Omental fat pad (tissue), 4 donors: ENCODE data around the gene CLSTN2. TPM values are rescaled to one million over a fixed set of nuclear protein-coding genes. Genes with fewer than 3 reads are reported as not detected.

ENCODE experiments used
- ATAC-seq: fragments of 150-250 bp; one replicate; pipeline ENCODE4 v1.9.1; 2016; ENCODE audit warnings: mild to moderate bottlenecking, moderate library complexity; ENCODE audit not compliant: low FRiP score
- DNase-seq: peaks from one replicate; pipeline ENCODE4 v3.0.0-alpha.2; 2019; ENCODE audit warnings: low spot score
- total RNA-seq, 4 donors: library from RNA; depleted of rRNA; stranded (reverse); fragments of >200 nt; gene quantifications; one replicate each; pipeline ENCODE4 v1.1.0, GENCODE V29; 2016
- TF ChIP-seq, protein P1 (sequence below), 3 donors: fragments of 450-650 bp; IDR thresholded peaks; one replicate each; pipeline ENCODE4 v1.5.1; 2016 to 2017; ENCODE audit warnings: antibody characterized with exemption in 3 of 3, mild to moderate bottlenecking in 3 of 3, moderate library complexity in 2 of 3

The CLSTN2 gene
- total RNA-seq, 4 donors from 2014 or later = 20.0 to 40.5 (median 37.8) TPM

DNA sequence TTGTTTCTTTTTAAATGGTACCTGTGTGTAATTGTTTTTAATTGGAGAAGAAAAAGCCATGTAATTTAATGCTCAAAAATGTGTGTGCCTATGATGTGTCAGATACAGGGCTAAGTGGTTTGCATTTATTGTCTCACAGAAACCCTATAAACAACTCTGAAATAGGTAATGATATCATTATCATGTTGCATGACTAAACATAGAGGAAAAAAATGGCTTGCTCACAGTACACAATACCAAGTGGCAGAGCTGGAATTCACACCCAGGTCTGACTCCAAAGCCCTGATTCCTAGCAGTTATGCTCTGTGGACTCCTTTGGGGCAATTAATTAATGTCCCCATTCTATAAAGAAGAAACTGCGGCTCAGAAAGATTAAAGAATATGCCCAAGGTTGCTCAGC, 505.5 kb downstream of the CLSTN2 start:
- TF ChIP-seq, protein P1, sequence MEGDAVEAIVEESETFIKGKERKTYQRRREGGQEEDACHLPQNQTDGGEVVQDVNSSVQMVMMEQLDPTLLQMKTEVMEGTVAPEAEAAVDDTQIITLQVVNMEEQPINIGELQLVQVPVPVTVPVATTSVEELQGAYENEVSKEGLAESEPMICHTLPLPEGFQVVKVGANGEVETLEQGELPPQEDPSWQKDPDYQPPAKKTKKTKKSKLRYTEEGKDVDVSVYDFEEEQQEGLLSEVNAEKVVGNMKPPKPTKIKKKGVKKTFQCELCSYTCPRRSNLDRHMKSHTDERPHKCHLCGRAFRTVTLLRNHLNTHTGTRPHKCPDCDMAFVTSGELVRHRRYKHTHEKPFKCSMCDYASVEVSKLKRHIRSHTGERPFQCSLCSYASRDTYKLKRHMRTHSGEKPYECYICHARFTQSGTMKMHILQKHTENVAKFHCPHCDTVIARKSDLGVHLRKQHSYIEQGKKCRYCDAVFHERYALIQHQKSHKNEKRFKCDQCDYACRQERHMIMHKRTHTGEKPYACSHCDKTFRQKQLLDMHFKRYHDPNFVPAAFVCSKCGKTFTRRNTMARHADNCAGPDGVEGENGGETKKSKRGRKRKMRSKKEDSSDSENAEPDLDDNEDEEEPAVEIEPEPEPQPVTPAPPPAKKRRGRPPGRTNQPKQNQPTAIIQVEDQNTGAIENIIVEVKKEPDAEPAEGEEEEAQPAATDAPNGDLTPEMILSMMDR (IDR thresholded peaks at IDR 0.05) = no peak
- no peak for ATAC-seq
- DNase-seq = no peak

DNA sequence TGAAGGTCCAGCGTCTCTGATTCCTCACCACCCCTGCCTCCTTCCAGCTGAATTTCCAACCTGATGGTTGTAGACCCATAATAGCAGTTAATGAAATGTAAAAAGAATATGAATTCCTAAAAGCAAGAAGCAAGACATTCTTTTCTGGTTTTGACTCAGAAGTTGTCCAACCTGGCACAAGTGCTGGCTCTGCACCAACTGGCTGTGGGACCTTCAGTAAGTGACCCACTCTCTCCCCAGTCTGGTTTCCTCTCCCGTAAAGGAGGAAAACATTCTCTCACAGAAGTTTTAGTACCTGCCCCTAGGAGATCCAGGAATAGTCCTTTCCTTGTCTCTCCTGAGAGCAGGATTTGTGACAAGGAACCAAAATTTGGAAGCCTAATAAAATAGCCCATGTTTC, 506.0 kb downstream of the CLSTN2 start:
- TF ChIP-seq, protein P1 (IDR thresholded peaks at IDR 0.05) = no peak
- ATAC-seq (no peak), DNase-seq (no peak)

DNA sequence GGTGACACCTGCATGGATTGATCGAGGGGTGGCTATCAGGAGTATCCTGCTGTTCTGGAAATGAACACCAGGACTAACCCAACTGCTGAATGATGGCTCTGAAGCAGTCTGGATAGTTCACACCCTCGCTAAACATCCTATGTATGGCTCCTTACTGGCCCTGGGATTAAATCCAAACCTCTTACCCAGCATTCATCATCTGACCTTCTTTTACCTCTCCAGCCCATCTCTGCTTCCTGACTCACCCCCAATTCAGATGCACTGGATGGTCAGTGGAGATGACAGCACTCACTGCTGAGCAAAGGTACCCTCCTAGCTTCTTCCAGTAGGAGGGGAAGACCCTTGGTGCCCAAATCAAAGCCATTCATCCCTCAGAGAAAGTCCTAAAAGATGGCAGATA, 507.6 kb downstream of the CLSTN2 start:
- ATAC-seq (no peak), DNase-seq (no peak)
- TF ChIP-seq, protein P1 (IDR thresholded peaks at IDR 0.05) = no peak

DNA sequence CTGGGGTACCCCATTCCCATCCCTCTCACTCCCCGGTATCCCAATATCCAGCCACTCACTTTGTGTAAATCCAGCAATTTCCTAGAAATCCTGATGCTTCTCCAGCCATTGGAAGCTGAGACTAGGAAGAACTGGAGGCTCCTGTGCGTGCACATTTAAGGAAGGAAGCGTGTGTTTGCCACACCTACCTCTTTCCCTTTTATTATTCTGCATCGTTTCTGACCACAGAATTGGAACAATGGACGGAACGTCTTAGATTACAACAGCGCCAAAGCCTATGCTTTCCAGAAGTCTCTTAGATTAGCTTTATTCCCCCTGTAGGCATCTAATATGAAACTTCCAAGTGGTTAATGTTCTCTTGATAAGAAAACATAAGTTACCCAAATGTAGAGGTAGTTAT, 508.1 kb downstream of the CLSTN2 start:
- DNase-seq = no peak
- TF ChIP-seq, protein P1 (IDR thresholded peaks at IDR 0.05) = no peak
- ATAC-seq = no peak

DNA sequence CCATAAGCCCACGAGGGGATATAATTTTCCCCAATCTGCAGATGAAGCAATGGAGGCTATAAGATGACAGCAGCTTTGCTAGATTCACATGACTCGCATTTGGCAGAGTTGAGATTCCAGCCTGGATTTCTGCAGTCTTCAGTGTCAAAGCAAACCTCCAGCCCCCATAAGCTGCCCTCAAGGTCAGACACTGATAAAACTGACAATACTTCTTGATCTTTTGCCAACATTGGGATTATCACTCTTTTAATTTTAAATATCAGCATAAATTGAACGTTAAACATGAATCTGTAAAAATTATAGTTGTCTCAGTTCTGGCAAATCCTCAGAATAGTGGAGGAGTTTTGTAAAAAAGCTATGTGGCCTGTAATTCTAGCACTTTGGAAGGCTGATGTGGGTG, 508.8 kb downstream of the CLSTN2 start:
- TF ChIP-seq, protein P1 (IDR thresholded peaks at IDR 0.05) = no peak
- no peak for DNase-seq
- ATAC-seq = no peak

DNA sequence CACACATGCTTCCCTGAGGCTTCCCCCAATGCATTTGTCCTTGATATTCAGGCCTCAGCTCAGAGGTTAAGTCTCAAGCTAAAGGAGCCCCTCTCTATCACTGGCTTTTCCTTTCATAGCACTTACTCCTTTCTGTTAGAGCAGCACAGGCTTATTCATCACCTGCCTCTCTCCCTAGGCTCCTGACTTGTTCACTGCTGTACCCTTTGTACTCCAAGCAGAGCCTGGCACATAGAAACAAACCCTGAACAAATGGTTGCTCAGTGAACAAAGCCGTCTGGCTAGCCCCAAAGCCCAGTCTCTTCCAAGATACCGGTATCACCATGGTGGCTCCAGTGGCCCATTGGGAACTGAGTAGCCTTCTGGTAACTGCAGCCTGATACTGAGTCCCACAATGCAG, 511.7 kb downstream of the CLSTN2 start:
- no peak for ATAC-seq
- DNase-seq = no peak
- TF ChIP-seq, protein P1 (IDR thresholded peaks at IDR 0.05) = no peak

DNA sequence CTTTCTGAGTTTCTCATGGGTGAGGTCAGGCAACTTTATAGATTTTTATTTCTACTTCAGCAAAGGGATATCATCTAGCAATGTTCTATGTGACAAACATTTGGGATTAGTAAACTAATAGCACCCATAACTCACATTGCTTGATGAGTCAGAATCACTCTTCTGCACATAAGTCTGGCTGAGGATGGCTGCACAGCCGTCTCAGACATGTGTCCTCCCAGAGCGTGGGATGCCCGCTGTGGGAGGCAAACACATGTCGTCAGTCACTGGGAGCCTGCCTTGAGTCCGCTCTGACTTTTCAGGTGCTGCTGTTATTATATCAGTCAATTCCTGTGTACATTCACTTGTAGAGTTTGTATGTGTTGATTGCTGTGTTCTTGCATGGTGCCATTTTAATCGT, 512.2 kb downstream of the CLSTN2 start:
- TF ChIP-seq, protein P1 (IDR thresholded peaks at IDR 0.05) = no peak
- ATAC-seq = no peak
- DNase-seq = no peak
